BE2C (cell line): ENCODE results near the gene HEG1.

ENCODE experiments used
- DNase-seq: peaks from one replicate; pipeline ENCODE4 v3.0.0-alpha.2; 2020
- H3K27me3 ChIP-seq: fragments of 250-450 bp; sonication (Bioruptor Pico); 2 replicates; pipeline ENCODE4 v1.5.1; 2020; ENCODE audit warnings: mild to moderate bottlenecking
- H3K36me3 ChIP-seq: fragments of 250-450 bp; sonication (Bioruptor Pico); 2 replicates; pipeline ENCODE4 v1.5.1; 2020; ENCODE audit warnings: mild to moderate bottlenecking
- H3K4me1 ChIP-seq: fragments of 250-450 bp; sonication (Bioruptor Pico); 2 replicates; pipeline ENCODE4 v1.5.1; 2020
- H3K4me3 ChIP-seq: 2 replicates; pipeline ENCODE4 v1.5.1; 2011; ENCODE audit warnings: low read depth, low read length
- H3K9me3 ChIP-seq: fragments of 250-450 bp; sonication (Bioruptor Pico); 2 replicates; pipeline ENCODE4 v1.5.1; 2020
- CTCF ChIP-seq: IDR thresholded peaks from 2 replicates; pipeline ENCODE4 v1.5.1; 2012; ENCODE audit warnings: mild to moderate bottlenecking, low read depth, low read length

Gene HEG1

GRCh38 chr3:124976383-124976782 is 79.4 kb downstream of the HEG1 start:
- H3K4me3 ChIP-seq, result no peak overlapping the region
- no peaks in the 10 kb centered on the region for H3K27me3 ChIP-seq
- H3K9me3 ChIP-seq, result no peaks in the 10 kb centered on the region
- no peaks in the 10 kb centered on the region for H3K36me3 ChIP-seq
- H3K4me1 ChIP-seq, result no peaks in the 10 kb centered on the region
- TF ChIP-seq CTCF, result no peak
- DNase-seq, result no peak

GRCh38 chr3:124974691-124975090 is 81.1 kb downstream of the HEG1 start:
- H3K36me3 ChIP-seq, result 0 out of 2 replicates have a peak, but pooled peaks cover 6% of the 10 kb centered on the region
- H3K4me1 ChIP-seq, result no peaks in the 10 kb centered on the region
- H3K27me3 ChIP-seq, result no peaks in the 10 kb centered on the region
- H3K9me3 ChIP-seq, result no peaks in the 10 kb centered on the region
- TF ChIP-seq CTCF, result no peak
- H3K4me3 ChIP-seq, result no peak overlapping the region
- DNase-seq, result no peak

- no peak for DNase-seq
- Histone ChIP-seq H3K27me3 (no peaks in the 10 kb centered on the region), H3K4me1 (no peaks in the 10 kb centered on the region), H3K4me3 (no peak overlapping the region), H3K36me3 (0 out of 2 replicates have a peak, but pooled peaks cover 6% of the 10 kb centered on the region), H3K9me3 (no peaks in the 10 kb centered on the region)
- no peak for TF ChIP-seq CTCF
Observed at GRCh38 chr3:124973290-124973689, 82.5 kb downstream of the HEG1 start.

GRCh38 chr3:124972457-124972856 is 83.3 kb downstream of the HEG1 start:
- Histone ChIP-seq H3K4me3 (no peak overlapping the region), H3K4me1 (no peaks in the 10 kb centered on the region), H3K27me3 (no peaks in the 10 kb centered on the region), H3K36me3 (0 out of 2 replicates have a peak, but pooled peaks cover 6% of the 10 kb centered on the region), H3K9me3 (no peaks in the 10 kb centered on the region)
- no peak for DNase-seq
- no peak for TF ChIP-seq CTCF

GRCh38 chr3:124969963-124970722 is 85.7 kb downstream of the HEG1 start:
- H3K36me3 ChIP-seq, result 0 out of 2 replicates have a peak, but pooled peaks cover 6% of the 10 kb centered on the region

More at GRCh38 chr3:124969963-124970722, 85.7 kb downstream of the HEG1 start:
- no peak for TF ChIP-seq CTCF
- Histone ChIP-seq H3K4me1 (no peaks in the 10 kb centered on the region; the same call in 1 of the 2 replicates), H3K27me3 (no peaks in the 10 kb centered on the region), H3K4me3 (no peak overlapping the region), H3K9me3 (no peaks in the 10 kb centered on the region)
- DNase-seq, result no peak
